IMR-90 (cell line): ENCODE measurements around the gene PLCG2. TPM values are rescaled to one million over a fixed set of nuclear protein-coding genes. Genes with fewer than 3 reads are reported as not detected.

Source experiments
- ATAC-seq: fragments of 200-7000 bp; cut with Tn5 transposase; 2 replicates; pipeline ENCODE4 v1.9.1; 2020; ENCODE audit warnings: low read depth, mild to moderate bottlenecking, moderate library complexity
- BruUV-seq: library from RNA; stranded (reverse); fragments of 400-500 nt; replicated peaks from 2 replicates; lab custom pipeline; 2021; lab: Mats Ljungman, UMichigan
- CTCF ChIA-PET: fragments of 300-600 bp; formaldehyde crosslinking; extraction: SDS; loops from one replicate; lab custom pipeline; 2021; ENCODE audit warnings: antibody characterized with exemption; lab: Yijun Ruan, JAX
- POLR2A ChIA-PET: fragments of 300-600 bp; sonication (Branson Sonifier 250); formaldehyde crosslinking; loops from one replicate; lab custom pipeline; 2022; ENCODE audit warnings: antibody characterized with exemption; ENCODE audit not compliant: unreplicated experiment; lab: Charles Lee
- DNase-seq: peaks from one replicate; pipeline ENCODE4 v3.0.0; 2013
- H2AFZ ChIP-seq: replicated peaks from 2 replicates; pipeline ENCODE3; 2013; ENCODE audit warnings: low read length, mild to moderate bottlenecking; ENCODE audit not compliant: poor library complexity
- H2AK5ac ChIP-seq: 2 replicates; pipeline ENCODE4 v1.6.1; 2013; ENCODE audit warnings: low read depth, low read length, inconsistent platforms
- H2AK9ac ChIP-seq: replicated peaks from 2 replicates; pipeline ENCODE3; 2013; ENCODE audit warnings: mild to moderate bottlenecking, low read depth, low read length, moderate library complexity; ENCODE audit not compliant: poor library complexity
- H2BK120ac ChIP-seq: 2 replicates; pipeline ENCODE4 v1.6.1; 2013; ENCODE audit warnings: low read depth, low read length, inconsistent platforms
- H2BK15ac ChIP-seq: 3 replicates; pipeline ENCODE4 v1.6.1; 2013; ENCODE audit warnings: low read depth, low read length, inconsistent platforms
- H2BK20ac ChIP-seq: 2 replicates; pipeline ENCODE4 v1.6.1; 2013; ENCODE audit warnings: low read depth, mild to moderate bottlenecking, inconsistent platforms, low read length, moderate library complexity
- H2BK5ac ChIP-seq: 2 replicates; pipeline ENCODE4 v1.6.1; 2013; ENCODE audit warnings: mild to moderate bottlenecking, low read depth, low read length, inconsistent platforms; ENCODE audit not compliant: poor library complexity, severe bottlenecking
- H3K14ac ChIP-seq: replicated peaks from 2 replicates; pipeline ENCODE4 v1.6.1; 2013; ENCODE audit warnings: low read depth, low read length, inconsistent platforms
- H3K18ac ChIP-seq: 2 replicates; pipeline ENCODE4 v1.6.1; 2013; ENCODE audit warnings: low read depth, low read length, control low read depth
- H3K23ac ChIP-seq: 2 replicates; pipeline ENCODE4 v1.6.1; 2013; ENCODE audit warnings: low read depth, low read length, inconsistent platforms
- H3K27ac ChIP-seq: 2 replicates; pipeline ENCODE4 v1.5.1; 2013; ENCODE audit warnings: mild to moderate bottlenecking, control low read depth, low read length; ENCODE audit not compliant: insufficient read depth
- H3K27me3 ChIP-seq: 2 replicates; pipeline ENCODE4 v1.6.1; 2013; ENCODE audit warnings: low read length; ENCODE audit not compliant: control insufficient read depth, insufficient read depth
- H3K36me3 ChIP-seq: 2 replicates; pipeline ENCODE4 v1.6.1; 2013; ENCODE audit warnings: low read length, mixed read lengths; ENCODE audit not compliant: control insufficient read depth, insufficient read depth
- H3K4ac ChIP-seq: 2 replicates; pipeline ENCODE4 v1.6.1; 2013; ENCODE audit warnings: low read depth, low read length, inconsistent platforms
- H3K4me1 ChIP-seq: 2 replicates; pipeline ENCODE4 v1.6.1; 2013; ENCODE audit warnings: low read length, mixed read lengths; ENCODE audit not compliant: control insufficient read depth, insufficient read depth
- H3K4me2 ChIP-seq: 2 replicates; pipeline ENCODE4 v1.6.1; 2013; ENCODE audit warnings: low read depth, mild to moderate bottlenecking, control low read depth, low read length, moderate library complexity
- H3K4me3 ChIP-seq: 2 replicates; pipeline ENCODE4 v1.5.1; 2013; ENCODE audit warnings: low read depth, mild to moderate bottlenecking, control low read depth, low read length, moderate library complexity; ENCODE audit not compliant: insufficient read depth
- H3K56ac ChIP-seq: 2 replicates; pipeline ENCODE4 v1.6.1; 2013; ENCODE audit warnings: low read length, inconsistent platforms; ENCODE audit not compliant: insufficient read depth; ENCODE audit errors: extremely low read depth
- H3K79me1 ChIP-seq, 2 experiments: 2 replicates each; pipeline ENCODE4 v1.6.1; 2013; ENCODE audit warnings: low read length in 2 of 2, inconsistent platforms in 1 of 2, low read depth in 1 of 2
- H3K9ac ChIP-seq: 2 replicates; pipeline ENCODE4 v1.6.1; 2013; ENCODE audit warnings: low read depth, low read length, control low read depth
- H3K9me1 ChIP-seq: 2 replicates; pipeline ENCODE4 v1.6.1; 2013; ENCODE audit warnings: low read length, inconsistent platforms; ENCODE audit not compliant: insufficient read depth
- H3K9me3 ChIP-seq: 2 replicates; pipeline ENCODE4 v1.6.1; 2013; ENCODE audit warnings: low read length; ENCODE audit not compliant: control insufficient read depth, insufficient read depth
- H4K20me1 ChIP-seq: 2 replicates; pipeline ENCODE4 v1.6.1; 2013; ENCODE audit warnings: low read length, inconsistent platforms; ENCODE audit not compliant: insufficient read depth
- H4K5ac ChIP-seq: 2 replicates; pipeline ENCODE4 v1.6.1; 2013; ENCODE audit warnings: mild to moderate bottlenecking, low read depth, low read length, control low read depth
- H4K8ac ChIP-seq, 2 experiments: 2 replicates each; pipeline ENCODE4 v1.6.1; 2013; ENCODE audit warnings: low read depth in 2 of 2, low read length in 2 of 2, control low read depth in 1 of 2, inconsistent platforms in 1 of 2
- H4K91ac ChIP-seq: 2 replicates; pipeline ENCODE4 v1.6.1; 2013; ENCODE audit warnings: low read depth, low read length, inconsistent platforms; ENCODE audit not compliant: insufficient read depth
- BHLHE40 ChIP-seq: fragments of 150-350 bp; IDR thresholded peaks from 2 replicates; pipeline ENCODE4 v1.6.1; 2016; ENCODE audit warnings: mild to moderate bottlenecking, low read depth, low read length
- CTCF ChIP-seq: conservative IDR thresholded peaks from 2 replicates; pipeline ENCODE4 v1.5.1; 2012; ENCODE audit warnings: mild to moderate bottlenecking, low read depth, low read length, improper control_type of control experiment
- MAFK ChIP-seq: IDR thresholded peaks from 2 replicates; pipeline ENCODE4 v1.6.1; 2012; ENCODE audit warnings: low read depth, low read length, improper control_type of control experiment
- NFE2L2 ChIP-seq: fragments of 150-350 bp; IDR thresholded peaks from 2 replicates; pipeline ENCODE4 v1.6.1; 2016; ENCODE audit warnings: low read depth, mild to moderate bottlenecking, low read length
- RCOR1 ChIP-seq: IDR thresholded peaks from 2 replicates; pipeline ENCODE4 v1.6.1; 2012; ENCODE audit warnings: mild to moderate bottlenecking, low read length, improper control_type of control experiment; ENCODE audit not compliant: insufficient replicate concordance
- SMC3 ChIP-seq: fragments of 150-350 bp; IDR thresholded peaks from 2 replicates; pipeline ENCODE4 v1.6.1; 2016; ENCODE audit warnings: low read depth, mild to moderate bottlenecking, antibody characterized with exemption, low read length, moderate library complexity
- USF2 ChIP-seq: fragments of 150-350 bp; IDR thresholded peaks from 2 replicates; pipeline ENCODE4 v1.6.1; 2017; ENCODE audit warnings: mild to moderate bottlenecking, antibody characterized with exemption, low read length, low read depth
- WGBS, 2 experiments: methylation state at CpG; one replicate each; pipeline versions ENCODE4 v1.1.5 to v1.1.7; 2013; ENCODE audit warnings: missing lambda C conversion rate in 2 of 2; ENCODE audit not compliant: insufficient read length in 1 of 2; ENCODE audit errors: extremely low coverage in 2 of 2; 5-methylcytosine and 5-hydroxymethylcytosine counted together
- dilution Hi-C: fragments of 300-500 bp; cut with HindIII; formaldehyde crosslinking; loops from one replicate; pipeline ENCODE4 v1.14.3; 2018; ENCODE audit warnings: low sequenced_read_pairs; ENCODE audit not compliant: unreplicated experiment
- in situ Hi-C: fragments of 300-500 bp; cut with MboI; formaldehyde crosslinking; loops from 3 replicates; pipeline ENCODE4 v1.14.3; 2019; ENCODE audit warnings: low sequenced_read_pairs, inconsistent platforms, mixed read lengths
- intact Hi-C: fragments of 100-400 bp; cut with micrococcal nuclease; formaldehyde crosslinking; loops from 2 replicates; pipeline ENCODE4 v1.10.0; 2022
- polyA plus RNA-seq, 3 experiments: library from polyadenylated mRNA; depleted of rRNA; stranded (reverse); fragments of >200 nt; gene quantifications; 2 replicates each; pipeline ENCODE4 v1.2.3, GENCODE V29; 2012; ENCODE audit warnings: low replicate concordance in 1 of 3
- total RNA-seq: library from RNA; depleted of rRNA; stranded (reverse); fragments of >200 nt; gene quantifications from 2 replicates; pipeline ENCODE4 v1.2.3, GENCODE V29; 2012

The PLCG2 gene
- total and polyA plus RNA-seq, 2 of the 4 experiments (the other 2 are of a cell fraction) = 0.14 to 0.18 TPM

- ChIA-PET CTCF (interaction anchor here (0.6 kb wide), 1 partner anchor 34 kb away, joined by 6 read pairs; no protein-coding TSS in a partner anchor), POLR2A (no interaction called here)
- H2AK5ac ChIP-seq = no peak overlapping the region
- H3K36me3 ChIP-seq = no peaks in the 10 kb centered on the region
- no peaks in the 10 kb centered on the region; the same call in 1 of the 2 replicates for H3K9me3 ChIP-seq
- DNase-seq = no peak
- no peak for ATAC-seq
- WGBS, 2 experiments = no CpG with 5 or more reads among the region's 6 CpGs
- H3K18ac ChIP-seq = no peak overlapping the region
- no peak overlapping the region for H2BK5ac ChIP-seq
- H2AK9ac ChIP-seq = no peak overlapping the region
- dilution Hi-C loops (no loop called here), intact Hi-C loops (no loop called here), in situ Hi-C loops (no loop called here)
- no peak overlapping the region for H4K91ac ChIP-seq
- H3K23ac ChIP-seq = no peak overlapping the region
- no peak overlapping the region for H3K4me3 ChIP-seq
- no peak overlapping the region for H3K4ac ChIP-seq
- H3K56ac ChIP-seq = no peak overlapping the region
- no peaks in the 10 kb centered on the region for H4K20me1 ChIP-seq
- no peak overlapping the region for H2AFZ ChIP-seq
- H4K8ac ChIP-seq = no peak overlapping the region
- no peak overlapping the region for H4K5ac ChIP-seq
- H3K79me1 ChIP-seq = no peaks in the 10 kb centered on the region
- H3K14ac ChIP-seq = no peak overlapping the region
- H2BK120ac ChIP-seq = no peak overlapping the region
- no peak overlapping the region for H3K4me2 ChIP-seq
- TF ChIP-seq CTCF (no peak), USF2 (no peak), RCOR1 (no peak), SMC3 (no peak), NFE2L2 (no peak), BHLHE40 (no peak), MAFK (no peak)
- BruUV-seq = no TSS peak
- H3K9me1 ChIP-seq = no peaks in the 10 kb centered on the region
- H3K27me3 ChIP-seq = peaks cover 2% of the 10 kb centered on the region; the same call in 1 of the 2 replicates
- no peaks in the 10 kb centered on the region for H3K4me1 ChIP-seq
- H2BK20ac ChIP-seq = no peak overlapping the region
- H2BK15ac ChIP-seq = no peak overlapping the region
- H3K9ac ChIP-seq = no peak overlapping the region
- no peak overlapping the region for H3K27ac ChIP-seq
Measured at GRCh38 chr16:81901484-81901883, 122.4 kb downstream of the PLCG2 start.
